Neural cell (in vitro differentiated cells): Measurements from ENCODE around the gene KLF12. TPM values are rescaled to one million over a fixed set of nuclear protein-coding genes. Genes with fewer than 3 reads are reported as not detected.

Experiments
- H2AFZ ChIP-seq: fragments of 200-600, 300-800 bp; sonication (generic), shearing (Covaris generic); 2 replicates; pipeline ENCODE4 v1.6.0; 2014; ENCODE audit warnings: low read depth, mild to moderate bottlenecking, antibody characterized with exemption, low read length, moderate library complexity
- H3F3A ChIP-seq: fragments of 200-600 bp; shearing (Covaris generic); 2 replicates; pipeline ENCODE4 v1.6.1; 2016; ENCODE audit warnings: mild to moderate bottlenecking, moderate library complexity, mixed read lengths, antibody characterized with exemption, low read length; ENCODE audit not compliant: insufficient read depth, poor library complexity, severe bottlenecking
- H3K27ac ChIP-seq: fragments of 200-600, 300-800 bp; sonication (generic), shearing (Covaris generic); 2 replicates; pipeline ENCODE4 v1.5.1; 2014; ENCODE audit warnings: mild to moderate bottlenecking, low read length, moderate library complexity
- H3K27me3 ChIP-seq: fragments of 300-800, 200-600 bp; sonication (generic), shearing (Covaris generic); 2 replicates; pipeline ENCODE4 v1.6.0; 2014; ENCODE audit warnings: mild to moderate bottlenecking, low read depth, low read length, moderate library complexity; ENCODE audit not compliant: insufficient read depth
- H3K36me3 ChIP-seq: fragments of 300-800, 200-600 bp; sonication (generic), shearing (Covaris generic); 2 replicates; pipeline ENCODE4 v1.5.1; 2014; ENCODE audit warnings: mild to moderate bottlenecking, antibody characterized with exemption, low read length, moderate library complexity; ENCODE audit not compliant: insufficient read depth
- H3K4me2 ChIP-seq: fragments of 300-800, 200-600 bp; sonication (generic), shearing (Covaris generic); 2 replicates; pipeline ENCODE4 v1.6.0; 2014; ENCODE audit warnings: mild to moderate bottlenecking, low read length
- H3K4me3 ChIP-seq: fragments of 300-800, 200-600 bp; sonication (generic), shearing (Covaris generic); 2 replicates; pipeline ENCODE4 v1.5.1; 2014; ENCODE audit warnings: mild to moderate bottlenecking, low read length, moderate library complexity
- H3K79me2 ChIP-seq: fragments of 200-600 bp; shearing (Covaris generic); replicated peaks from 2 replicates; pipeline ENCODE4 v1.6.0; 2014; ENCODE audit warnings: mild to moderate bottlenecking, low read length, moderate library complexity; ENCODE audit not compliant: insufficient read depth
- H3K9ac ChIP-seq: fragments of 300-800, 200-600 bp; sonication (generic), shearing (Covaris generic); 2 replicates; pipeline ENCODE4 v1.6.1; 2016; ENCODE audit warnings: mild to moderate bottlenecking, low read length, mixed read lengths
- H3K9me2 ChIP-seq: fragments of 200-600 bp; shearing (Covaris generic); 2 replicates; pipeline ENCODE4 v1.6.1; 2016; ENCODE audit warnings: mild to moderate bottlenecking, low read length, mixed read lengths; ENCODE audit not compliant: insufficient read depth
- H3K9me3 ChIP-seq: fragments of 200-600, 300-800 bp; sonication (generic), shearing (Covaris generic); 2 replicates; pipeline ENCODE4 v1.6.1; 2016; ENCODE audit warnings: mild to moderate bottlenecking, mixed run types, low read length, moderate library complexity, mixed read lengths
- H4K20me1 ChIP-seq: fragments of 200-600 bp; shearing (Covaris generic); 2 replicates; pipeline ENCODE4 v1.6.1; 2016; ENCODE audit warnings: mild to moderate bottlenecking, mixed run types; ENCODE audit not compliant: insufficient read depth
- CTCF ChIP-seq: fragments of 450-650 bp; IDR thresholded peaks from 2 replicates; pipeline ENCODE4 v1.5.1; 2014; ENCODE audit warnings: antibody characterized with exemption, mild to moderate bottlenecking, moderate library complexity; ENCODE audit not compliant: poor library complexity, severe bottlenecking
- EP300 ChIP-seq: fragments of 450-650 bp; conservative IDR thresholded peaks from 2 replicates; pipeline ENCODE4 v1.6.1; 2014; ENCODE audit warnings: antibody characterized with exemption, mild to moderate bottlenecking, moderate library complexity; ENCODE audit not compliant: poor library complexity, severe bottlenecking
- EZH2 ChIP-seq: fragments of 200-600, 300-800 bp; shearing (Covaris generic), sonication (generic); IDR thresholded peaks from 2 replicates; pipeline ENCODE4 v1.6.1; 2014; ENCODE audit warnings: antibody characterized with exemption, low read length, borderline replicate concordance, mild to moderate bottlenecking; ENCODE audit not compliant: insufficient read depth, poor library complexity, severe bottlenecking
- MXI1 ChIP-seq: fragments of 450-650 bp; conservative IDR thresholded peaks from 2 replicates; pipeline ENCODE4 v1.6.1; 2014; ENCODE audit warnings: antibody characterized with exemption, mild to moderate bottlenecking; ENCODE audit not compliant: poor library complexity, severe bottlenecking
- POLR2AphosphoS5 ChIP-seq: IDR thresholded peaks from 2 replicates; pipeline ENCODE4 v1.6.1; 2012
- RAD21 ChIP-seq: fragments of 450-650 bp; conservative IDR thresholded peaks from 2 replicates; pipeline ENCODE4 v1.6.1; 2014; ENCODE audit warnings: antibody characterized with exemption, mild to moderate bottlenecking, moderate library complexity
- REST ChIP-seq: IDR thresholded peaks from 2 replicates; pipeline ENCODE4 v1.6.1; 2012; ENCODE audit warnings: borderline replicate concordance
- SMC3 ChIP-seq: fragments of 450-650 bp; conservative IDR thresholded peaks from 2 replicates; pipeline ENCODE4 v1.6.1; 2014; ENCODE audit warnings: antibody characterized with exemption, mild to moderate bottlenecking, moderate library complexity; ENCODE audit not compliant: poor library complexity
- TAF1 ChIP-seq: IDR thresholded peaks from 2 replicates; pipeline ENCODE4 v1.6.1; 2012; ENCODE audit warnings: low read depth
- polyA plus RNA-seq: library from polyadenylated mRNA; depleted of rRNA; stranded (reverse); fragments of >200 nt; gene quantifications from 2 replicates; pipeline ENCODE4 v1.2.3, GENCODE V29; 2014

KLF12 gene
- polyA plus RNA-seq, 1 donor from 2014 or later, result 53.5 TPM

GRCh38 chr13:74138241-74138640 lies 4.0 kb upstream of the KLF12 start:
- no peak overlapping the region for H3K4me3 ChIP-seq
- H2AFZ ChIP-seq, result no peak overlapping the region

GRCh38 chr13:74136084-74136658 lies 2.0 kb upstream of the KLF12 start:
- peak overlapping the region; percentile 98 for H3K27ac ChIP-seq
- peak overlapping the region; percentile 95 for H3K4me2 ChIP-seq
- H3K27me3 ChIP-seq, result no peaks in the 10 kb centered on the region
- H4K20me1 ChIP-seq, result no peaks in the 10 kb centered on the region
- H3K9ac ChIP-seq, result peak overlapping the region; percentile 98
- no peaks in the 10 kb centered on the region for H3K9me3 ChIP-seq
- peak overlapping the region; percentile 61 for H2AFZ ChIP-seq
- H3K36me3 ChIP-seq, result no peaks in the 10 kb centered on the region
- peaks cover 6% of the 10 kb centered on the region for H3F3A ChIP-seq
- peaks cover 19% of the 10 kb centered on the region for H3K79me2 ChIP-seq
- no peaks in the 10 kb centered on the region for H3K9me2 ChIP-seq
- H3K4me3 ChIP-seq, result peak overlapping the region; percentile 76
- no peak for TF ChIP-seq EZH2
- TF ChIP-seq REST, result peak; percentile 6
- no peak for TF ChIP-seq EP300
- peak; percentile 37 for TF ChIP-seq CTCF
- TF ChIP-seq SMC3, result peak; percentile 57

More at GRCh38 chr13:74138241-74138640, 4.0 kb upstream of the KLF12 start:
- H3K9me3 ChIP-seq, result no peaks in the 10 kb centered on the region
- H3K27ac ChIP-seq, result no peak overlapping the region
- no peaks in the 10 kb centered on the region for H4K20me1 ChIP-seq
- no peak overlapping the region for H3K9ac ChIP-seq
- H3K36me3 ChIP-seq, result no peaks in the 10 kb centered on the region
- H3K27me3 ChIP-seq, result no peaks in the 10 kb centered on the region
- TF ChIP-seq SMC3 (no peak), MXI1 (no peak), TAF1 (no peak), REST (no peak), CTCF (no peak), RAD21 (no peak), EZH2 (no peak), POLR2AphosphoS5 (no peak), EP300 (no peak)
- no peaks in the 10 kb centered on the region for H3K9me2 ChIP-seq
- peaks cover 6% of the 10 kb centered on the region for H3F3A ChIP-seq
- no peaks in the 10 kb centered on the region for H3K79me2 ChIP-seq
- no peak overlapping the region for H3K4me2 ChIP-seq
